Transverse colon (tissue), 3 donors: Measurements from ENCODE around the gene WAS.

Source experiments
- CTCF ChIP-seq, 5 experiments: fragments of 200-600 bp in 3 of 5; fragments of 450-650 bp in 2 of 5; sonication (generic) in 3 of 5; IDR thresholded peaks; 1 replicate in 2 of 5; 2 replicates in 3 of 5; pipeline ENCODE4 v1.5.1; 2016 to 2017; ENCODE audit warnings: antibody characterized with exemption in 5 of 5, inconsistent platforms in 3 of 5, mild to moderate bottlenecking in 2 of 5, moderate library complexity in 1 of 5
- EP300 ChIP-seq: sonication (generic); formaldehyde crosslinking; IDR thresholded peaks from one replicate; pipeline ENCODE4 v1.6.1; 2017; ENCODE audit warnings: antibody characterized with exemption, low read depth

DNA sequence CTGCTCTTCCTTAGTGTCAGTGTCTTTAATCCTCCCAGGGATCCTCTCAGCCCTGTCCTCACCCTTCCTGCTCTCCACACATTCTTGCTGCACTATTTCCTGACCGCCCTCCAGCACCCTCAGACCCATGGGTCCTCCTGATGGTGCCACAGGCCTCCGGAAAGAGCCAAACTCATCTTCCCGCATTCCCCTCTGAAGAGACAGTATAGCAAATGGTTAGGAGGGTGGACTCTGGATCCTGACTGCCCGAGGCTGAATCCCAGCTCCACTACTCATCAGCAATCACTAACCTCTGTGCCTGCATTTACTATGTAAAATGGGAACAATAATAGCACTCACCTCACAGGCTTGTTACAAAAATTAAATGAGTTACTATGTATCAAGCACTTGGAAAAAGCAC is 19.1 kb downstream of the WAS start:
- TF ChIP-seq CTCF (IDR thresholded peaks at IDR 0.05) (no peak), EP300 (no peak)
